Smooth muscle cell (in vitro differentiated cells): ENCODE results near the gene PITX3. TPM values are rescaled to one million over a fixed set of nuclear protein-coding genes. Genes with fewer than 3 reads are reported as not detected.
"Not testable (repeated sequence)": the region's sequence is repeated elsewhere in the genome, so short reads cannot be mapped to it uniquely, and the experiment has no call there.

Source experiments
- DNase-seq: peaks from one replicate; lab custom pipeline; 2025; ENCODE audit not compliant: unreplicated experiment; lab: John Stamatoyannopoulos, UW
- H2AFZ ChIP-seq: fragments of 200-600 bp; sonication (generic); 2 replicates; pipeline ENCODE4 v1.6.0; 2016; ENCODE audit warnings: antibody characterized with exemption, low read depth, mild to moderate bottlenecking
- H3F3A ChIP-seq: fragments of 200-600 bp; sonication (generic); 2 replicates; pipeline ENCODE4 v1.6.0; 2017; ENCODE audit warnings: antibody characterized with exemption, low read depth
- H3K27ac ChIP-seq: fragments of 200-600 bp; sonication (generic); 2 replicates; pipeline ENCODE4 v1.5.1; 2016; ENCODE audit warnings: low read depth, mild to moderate bottlenecking
- H3K27me3 ChIP-seq: fragments of 200-600 bp; sonication (generic); 2 replicates; pipeline ENCODE4 v1.6.1; 2016; ENCODE audit warnings: low read depth, mild to moderate bottlenecking
- H3K36me3 ChIP-seq: fragments of 200-600 bp; sonication (generic); 2 replicates; pipeline ENCODE4 v1.5.1; 2016; ENCODE audit warnings: low read depth
- H3K4me1 ChIP-seq: fragments of 200-600 bp; sonication (generic); 2 replicates; pipeline ENCODE4 v1.5.1; 2016; ENCODE audit warnings: low read depth
- H3K4me2 ChIP-seq: fragments of 200-600 bp; sonication (generic); 2 replicates; pipeline ENCODE4 v1.6.0; 2016; ENCODE audit warnings: mild to moderate bottlenecking
- H3K4me3 ChIP-seq: fragments of 200-600 bp; sonication (generic); 2 replicates; pipeline ENCODE4 v1.5.1; 2016; ENCODE audit warnings: mild to moderate bottlenecking
- H3K79me2 ChIP-seq: fragments of 200-600 bp; sonication (generic); 2 replicates; pipeline ENCODE4 v1.6.0; 2016; ENCODE audit warnings: low read depth, mild to moderate bottlenecking
- H3K9ac ChIP-seq: fragments of 200-600 bp; sonication (generic); 2 replicates; pipeline ENCODE4 v1.6.0; 2016; ENCODE audit warnings: low read depth
- H3K9me3 ChIP-seq: fragments of 200-600 bp; sonication (generic); replicated peaks from 2 replicates; pipeline ENCODE4 v1.5.1; 2016; ENCODE audit warnings: low read depth
- H4K20me1 ChIP-seq: fragments of 200-600 bp; sonication (generic); 2 replicates; pipeline ENCODE4 v1.6.0; 2016; ENCODE audit warnings: low read depth
- CTCF ChIP-seq: fragments of 200-600 bp; sonication (generic); IDR thresholded peaks from 2 replicates; pipeline ENCODE4 v1.5.1; 2017; ENCODE audit warnings: borderline replicate concordance, mild to moderate bottlenecking, antibody characterized with exemption; ENCODE audit not compliant: insufficient read depth, poor library complexity, severe bottlenecking
- WGBS: methylation state at CpG from one replicate; pipeline ENCODE4 v1.1.7; 2016; ENCODE audit warnings: low lambda C conversion rate; 5-methylcytosine and 5-hydroxymethylcytosine counted together
- polyA plus RNA-seq: library from polyadenylated mRNA; unstranded; fragments of >200 nt; fragmentation: Nextera tagmentation; extraction: Ambion mirVana; gene quantifications from 2 replicates; pipeline ENCODE4 v1.2.1, GENCODE V29; 2016
- total RNA-seq: library from RNA; depleted of rRNA; stranded (reverse); fragments of >200 nt; gene quantifications from 2 replicates; pipeline ENCODE4 v1.2.3, GENCODE V29; 2014

PITX3 gene
- total and polyA plus RNA-seq, 2 experiments from 2014 or later: 2.0 TPM; not detected in 1

DNA sequence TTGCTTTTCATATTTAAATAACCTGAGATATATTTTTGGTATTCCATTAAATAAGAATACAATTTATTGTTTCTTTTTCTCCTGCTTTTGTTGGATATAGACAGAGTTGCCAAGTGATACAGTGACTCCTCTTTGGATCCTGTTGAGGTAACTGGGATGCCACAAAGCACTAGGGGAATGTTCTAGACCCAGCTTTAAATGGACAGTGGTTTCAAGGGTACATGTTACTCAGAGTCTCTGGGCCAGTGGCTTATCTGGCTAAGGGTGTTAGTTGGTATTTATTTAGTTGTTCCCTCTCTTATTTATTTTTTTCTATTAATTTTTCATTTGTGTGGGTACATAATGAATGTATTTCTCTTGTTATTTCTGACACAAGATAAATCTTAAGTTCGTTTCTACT, 13.1 kb upstream of the PITX3 start:
- no peak for TF ChIP-seq CTCF
- DNase-seq: no peak
- Histone ChIP-seq H3K36me3 (peaks cover 3% of the 10 kb centered on the region), H3K4me2 (no peak overlapping the region), H4K20me1 (peaks cover 100% of the 10 kb centered on the region), H3K9ac (no peak overlapping the region), H3K79me2 (peaks cover 99% of the 10 kb centered on the region), H3K4me3 (no peak overlapping the region), H3K9me3 (no peaks in the 10 kb centered on the region), H2AFZ (no peak overlapping the region), H3F3A (peaks cover 5% of the 10 kb centered on the region), H3K4me1 (no peaks in the 10 kb centered on the region), H3K27ac (no peak overlapping the region), H3K27me3 (no peaks in the 10 kb centered on the region)
- WGBS: 81% methylated on average over 1 of the region's 1 CpG

DNA sequence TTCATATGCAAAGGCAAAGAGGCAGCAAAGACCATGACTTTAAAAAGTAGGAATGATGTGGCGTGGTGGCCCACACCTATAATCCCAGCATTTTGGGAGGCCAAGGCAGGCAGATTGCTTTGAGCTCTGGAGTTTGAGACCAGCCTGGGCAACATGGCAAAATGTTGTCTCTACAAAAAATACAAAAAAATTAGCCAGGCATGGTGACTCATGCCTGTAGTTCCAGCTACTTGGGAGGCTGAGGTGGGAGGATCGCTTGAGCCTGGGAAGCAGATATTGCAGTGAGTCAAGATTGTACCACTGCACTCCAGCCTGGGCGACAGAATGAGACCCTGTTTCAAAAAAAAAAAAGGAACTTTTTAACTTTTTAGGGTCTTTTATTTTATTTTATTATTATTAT, 11.2 kb upstream of the PITX3 start:
- not testable (repeated sequence) for H3K27me3 ChIP-seq, DNase-seq, H3K9me3 ChIP-seq, H3F3A ChIP-seq, H2AFZ ChIP-seq, H3K4me2 ChIP-seq, H3K4me1 ChIP-seq, H3K36me3 ChIP-seq, H3K4me3 ChIP-seq, H3K9ac ChIP-seq
- Histone ChIP-seq H3K27ac (peak overlapping the region; percentile 60), H3K79me2 (peaks cover 100% of the 10 kb centered on the region), H4K20me1 (peaks cover 100% of the 10 kb centered on the region)
- WGBS: 58% methylated on average over 3 of the region's 3 CpGs

DNA sequence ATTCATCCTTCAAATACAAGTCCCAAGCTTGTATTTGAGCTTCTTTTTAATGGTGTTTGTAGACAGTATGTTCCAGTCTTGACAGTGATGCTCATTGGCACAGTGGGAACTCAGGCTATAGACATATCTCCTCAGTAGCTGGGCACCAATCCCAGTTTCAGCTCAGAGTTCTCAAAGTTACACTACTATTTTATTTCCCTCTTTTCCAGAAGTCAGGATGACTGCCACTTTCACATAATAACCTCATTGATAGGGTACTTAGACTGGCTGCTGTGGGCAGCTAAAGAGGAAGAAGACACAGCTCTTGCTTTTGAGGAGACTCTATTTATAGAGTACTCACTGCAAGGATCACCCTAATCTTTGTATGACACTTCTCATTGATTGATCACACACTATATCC, 6.4 kb upstream of the PITX3 start:
- Histone ChIP-seq H3K4me3 (peak overlapping the region; percentile 80), H2AFZ (no peak overlapping the region), H3K27ac (no peak overlapping the region), H4K20me1 (peaks cover 68% of the 10 kb centered on the region), H3K4me1 (peaks cover 12% of the 10 kb centered on the region), H3K9me3 (no peaks in the 10 kb centered on the region), H3K36me3 (no peaks in the 10 kb centered on the region), H3K4me2 (peak overlapping the region; percentile 91), H3F3A (no peaks in the 10 kb centered on the region), H3K27me3 (no peaks in the 10 kb centered on the region), H3K9ac (no peak overlapping the region), H3K79me2 (peaks cover 72% of the 10 kb centered on the region)
- DNase-seq: no peak
- no peak for TF ChIP-seq CTCF

GRCh38 chr10:102246261-102246660, 4.9 kb upstream of the PITX3 start:
- no peaks in the 10 kb centered on the region for H3K27me3 ChIP-seq
- H4K20me1 ChIP-seq: peaks cover 54% of the 10 kb centered on the region
- peak overlapping the region; percentile 91 for H3K4me2 ChIP-seq
- peak overlapping the region; percentile 89 for H3K9ac ChIP-seq
- no peak for TF ChIP-seq CTCF
- no peak for DNase-seq
- peaks cover 58% of the 10 kb centered on the region for H3K79me2 ChIP-seq
- no peak overlapping the region for H2AFZ ChIP-seq
- H3K4me3 ChIP-seq: peak overlapping the region; percentile 80
- H3K27ac ChIP-seq: peak overlapping the region; percentile 88
- H3K4me1 ChIP-seq: peaks cover 20% of the 10 kb centered on the region
- no peaks in the 10 kb centered on the region for H3K9me3 ChIP-seq
- no peaks in the 10 kb centered on the region for H3F3A ChIP-seq
- H3K36me3 ChIP-seq: no peaks in the 10 kb centered on the region
- 38% methylated on average over 3 of the region's 3 CpGs for WGBS
